Vagina (tissue), 2 donors: ENCODE results near the gene SLC35G6.

Experiments used
- POLR2A ChIP-seq, 2 donors: fragments of 450-650 bp; IDR thresholded peaks; one replicate each; pipeline ENCODE4 v1.6.1; 2017; ENCODE audit warnings: antibody characterized with exemption in 2 of 2, mild to moderate bottlenecking in 2 of 2, moderate library complexity in 2 of 2
- POLR2AphosphoS5 ChIP-seq, 2 donors: sonication (generic); formaldehyde crosslinking; IDR thresholded peaks; one replicate each; pipeline ENCODE4 v1.9.0; 2017; ENCODE audit warnings: antibody characterized with exemption in 2 of 2, mild to moderate bottlenecking in 2 of 2, low read depth in 1 of 2; ENCODE audit not compliant: insufficient read depth in 1 of 2
- TF ChIP-seq, protein P1 (sequence below), 3 experiments: fragments of 450-650 bp in 2 of 3; fragments of 200-600 bp in 1 of 3; sonication (generic) in 1 of 3; IDR thresholded peaks; one replicate each; pipeline ENCODE4 v1.5.1; 2017 to 2019; ENCODE audit warnings: antibody characterized with exemption in 3 of 3, mild to moderate bottlenecking in 2 of 3, moderate library complexity in 2 of 3

DNA sequence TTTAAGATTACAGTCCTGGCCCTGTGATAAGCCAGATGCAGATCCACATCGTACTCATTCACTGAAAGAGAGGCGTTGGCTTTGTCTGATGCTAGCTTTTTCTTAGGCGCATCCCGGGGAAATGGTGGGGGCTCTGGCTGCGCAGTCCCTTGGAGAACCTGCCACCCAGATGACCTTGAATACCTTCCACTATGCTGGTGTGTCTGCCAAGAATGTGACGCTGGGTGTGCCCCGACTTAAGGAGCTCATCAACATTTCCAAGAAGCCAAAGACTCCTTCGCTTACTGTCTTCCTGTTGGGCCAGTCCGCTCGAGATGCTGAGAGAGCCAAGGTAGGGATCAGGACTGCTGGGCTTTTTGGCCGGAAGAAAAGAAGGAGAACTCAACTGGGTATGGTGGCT is 26.9 kb downstream of the SLC35G6 start:
- TF ChIP-seq, protein P1, sequence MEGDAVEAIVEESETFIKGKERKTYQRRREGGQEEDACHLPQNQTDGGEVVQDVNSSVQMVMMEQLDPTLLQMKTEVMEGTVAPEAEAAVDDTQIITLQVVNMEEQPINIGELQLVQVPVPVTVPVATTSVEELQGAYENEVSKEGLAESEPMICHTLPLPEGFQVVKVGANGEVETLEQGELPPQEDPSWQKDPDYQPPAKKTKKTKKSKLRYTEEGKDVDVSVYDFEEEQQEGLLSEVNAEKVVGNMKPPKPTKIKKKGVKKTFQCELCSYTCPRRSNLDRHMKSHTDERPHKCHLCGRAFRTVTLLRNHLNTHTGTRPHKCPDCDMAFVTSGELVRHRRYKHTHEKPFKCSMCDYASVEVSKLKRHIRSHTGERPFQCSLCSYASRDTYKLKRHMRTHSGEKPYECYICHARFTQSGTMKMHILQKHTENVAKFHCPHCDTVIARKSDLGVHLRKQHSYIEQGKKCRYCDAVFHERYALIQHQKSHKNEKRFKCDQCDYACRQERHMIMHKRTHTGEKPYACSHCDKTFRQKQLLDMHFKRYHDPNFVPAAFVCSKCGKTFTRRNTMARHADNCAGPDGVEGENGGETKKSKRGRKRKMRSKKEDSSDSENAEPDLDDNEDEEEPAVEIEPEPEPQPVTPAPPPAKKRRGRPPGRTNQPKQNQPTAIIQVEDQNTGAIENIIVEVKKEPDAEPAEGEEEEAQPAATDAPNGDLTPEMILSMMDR (IDR thresholded peaks at IDR 0.05), result no peak
- TF ChIP-seq POLR2AphosphoS5 (IDR thresholded peaks at IDR 0.05; ENCODE audit: insufficient read depth in 1 of 2, low read depth in 1 of 2) (no peak), POLR2A (IDR thresholded peaks at IDR 0.05) (no peak)
